ENCODE measurements around the gene E2F4.

E2F4 gene

DNA sequence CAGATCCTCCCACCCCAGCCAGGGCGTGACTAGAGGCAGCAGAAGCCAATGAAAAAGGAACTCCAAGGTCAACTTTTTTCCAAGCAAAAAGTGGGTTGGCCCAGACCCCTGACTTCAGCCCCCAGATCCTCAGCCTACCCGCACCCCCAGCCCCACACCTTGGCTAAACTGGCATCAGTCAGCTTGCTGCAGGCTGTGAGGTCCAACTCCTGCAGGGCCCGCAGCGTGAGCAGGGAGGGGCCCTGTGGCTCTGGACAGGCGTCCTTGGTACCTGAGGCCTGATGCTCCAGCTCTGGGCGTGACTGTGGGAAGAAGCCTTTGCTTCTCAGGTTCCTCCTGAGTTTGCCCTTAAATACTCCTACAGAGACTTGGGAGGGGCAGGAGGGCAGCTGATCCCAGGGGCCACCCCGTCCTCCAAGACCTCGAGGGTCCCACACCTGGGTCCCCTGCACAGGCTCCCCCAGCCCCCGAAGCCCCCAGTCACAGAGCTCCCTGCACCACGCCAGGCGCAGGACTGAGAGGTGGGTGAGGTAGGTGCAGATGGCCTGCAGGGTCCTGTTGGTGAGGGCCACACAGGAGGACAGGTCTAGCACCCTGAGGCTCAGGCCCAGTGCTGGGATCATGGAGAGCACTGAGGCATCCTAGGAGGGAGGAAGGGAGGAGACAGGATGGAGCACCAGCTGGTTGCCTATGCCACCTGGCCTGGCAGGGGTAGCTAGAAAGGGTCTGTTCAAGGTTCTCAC lies 16.4 kb downstream of the E2F4 start:
- no peak for DNase-seq (ENCODE audit: low read depth)

- no peak for DNase-seq (ENCODE audit: low read depth)
Observed at GRCh38 chr16:67209565-67209964, 17.6 kb downstream of the E2F4 start.

- no peak for DNase-seq (ENCODE audit: low read depth)
Observed at GRCh38 chr16:67210069-67210937, 18.3 kb downstream of the E2F4 start.

- no peak for DNase-seq (ENCODE audit: low read depth)
Observed at GRCh38 chr16:67211674-67212073, 19.7 kb downstream of the E2F4 start.

DNA sequence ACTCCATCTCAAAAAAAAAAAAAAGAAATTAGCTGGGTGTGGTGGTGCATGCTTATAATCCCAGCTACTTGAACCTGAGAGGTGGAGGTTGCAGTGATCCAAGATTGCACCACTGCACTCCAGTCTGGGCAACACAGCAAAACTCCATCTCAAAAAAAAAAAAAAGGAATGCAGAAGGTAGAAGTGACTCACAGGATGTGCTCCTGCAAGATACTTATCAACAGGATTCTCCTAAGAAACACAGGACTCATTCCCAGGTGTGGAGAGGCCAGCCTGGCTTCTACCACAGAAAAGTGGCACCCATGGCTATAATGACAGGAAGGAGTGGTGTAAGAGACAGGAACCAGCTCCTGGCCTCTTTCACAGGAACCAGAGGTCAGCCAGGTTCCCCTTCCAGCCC lies 20.8 kb downstream of the E2F4 start:
- no peak for DNase-seq (ENCODE audit: low read depth)

GRCh38 chr16:67213197-67214019 lies 21.5 kb downstream of the E2F4 start:
- no peak for DNase-seq (ENCODE audit: low read depth)

GRCh38 chr16:67215706-67216105 lies 23.8 kb downstream of the E2F4 start:
- DNase-seq (ENCODE audit: low read depth), result no peak

- DNase-seq (ENCODE audit: low read depth), result no peak
Observed at GRCh38 chr16:67216612-67217490, 24.9 kb downstream of the E2F4 start.

GRCh38 chr16:67223992-67224391 lies 32.0 kb downstream of the E2F4 start:
- DNase-seq (ENCODE audit: low read depth), result no peak

DNA sequence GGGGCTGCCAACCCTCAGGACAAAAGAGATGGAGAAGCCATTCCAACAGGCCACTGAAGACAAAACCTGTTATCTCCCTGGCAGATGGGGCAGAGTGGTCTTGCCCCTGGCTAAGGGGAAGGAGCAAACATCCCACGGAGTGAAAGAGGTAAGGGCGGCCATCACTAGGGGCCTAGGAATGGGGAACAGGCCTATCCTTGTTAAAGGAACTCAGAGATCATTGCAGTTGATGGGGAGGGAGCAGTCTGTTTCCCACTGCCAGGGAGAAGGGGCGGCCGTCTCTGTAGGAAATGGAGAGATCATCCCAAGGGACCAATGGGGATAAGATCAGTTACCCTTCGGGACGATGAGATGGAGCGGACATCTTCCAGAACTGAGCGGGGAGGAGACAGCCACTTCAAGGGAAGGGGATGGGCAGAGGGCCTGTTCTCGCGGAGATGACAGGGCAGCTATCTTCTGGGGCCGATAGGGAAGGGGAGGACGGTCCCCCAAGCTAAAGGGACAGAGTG lies 34.4 kb downstream of the E2F4 start:
- DNase-seq (ENCODE audit: low read depth), result no peak

GRCh38 chr16:67226804-67227566 lies 35.0 kb downstream of the E2F4 start, which contains the start of gene TMEM208:
TSS of gene TMEM208 (plus strand) at chr16:67227130. CDS start at chr16:67227219, 89 bp downstream.
- peak; percentile 95 for DNase-seq (ENCODE audit: low read depth)

DNA sequence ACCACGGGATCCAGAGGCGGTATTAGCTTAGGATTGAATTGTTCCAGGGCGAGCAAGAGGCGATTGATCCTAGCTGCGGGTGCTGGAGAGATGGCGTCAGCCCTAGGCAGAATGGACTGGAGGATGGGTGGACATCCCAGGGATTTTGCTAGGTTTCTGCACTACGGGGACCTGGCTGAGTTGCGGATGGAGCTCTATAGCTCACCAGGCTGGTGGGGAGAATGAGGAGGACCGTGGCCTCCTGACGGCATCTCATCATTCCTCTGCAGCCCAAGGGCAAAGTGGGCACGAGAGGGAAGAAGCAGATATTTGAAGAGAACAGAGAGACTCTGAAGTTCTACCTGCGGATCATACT lies 35.6 kb downstream of the E2F4 start:
- DNase-seq (ENCODE audit: low read depth), result no peak

- no peak for DNase-seq (ENCODE audit: low read depth)
Observed at GRCh38 chr16:67228034-67228785, 36.3 kb downstream of the E2F4 start.

GRCh38 chr16:67228905-67229304 lies 37.0 kb downstream of the E2F4 start:
- no peak for DNase-seq (ENCODE audit: low read depth)

DNA sequence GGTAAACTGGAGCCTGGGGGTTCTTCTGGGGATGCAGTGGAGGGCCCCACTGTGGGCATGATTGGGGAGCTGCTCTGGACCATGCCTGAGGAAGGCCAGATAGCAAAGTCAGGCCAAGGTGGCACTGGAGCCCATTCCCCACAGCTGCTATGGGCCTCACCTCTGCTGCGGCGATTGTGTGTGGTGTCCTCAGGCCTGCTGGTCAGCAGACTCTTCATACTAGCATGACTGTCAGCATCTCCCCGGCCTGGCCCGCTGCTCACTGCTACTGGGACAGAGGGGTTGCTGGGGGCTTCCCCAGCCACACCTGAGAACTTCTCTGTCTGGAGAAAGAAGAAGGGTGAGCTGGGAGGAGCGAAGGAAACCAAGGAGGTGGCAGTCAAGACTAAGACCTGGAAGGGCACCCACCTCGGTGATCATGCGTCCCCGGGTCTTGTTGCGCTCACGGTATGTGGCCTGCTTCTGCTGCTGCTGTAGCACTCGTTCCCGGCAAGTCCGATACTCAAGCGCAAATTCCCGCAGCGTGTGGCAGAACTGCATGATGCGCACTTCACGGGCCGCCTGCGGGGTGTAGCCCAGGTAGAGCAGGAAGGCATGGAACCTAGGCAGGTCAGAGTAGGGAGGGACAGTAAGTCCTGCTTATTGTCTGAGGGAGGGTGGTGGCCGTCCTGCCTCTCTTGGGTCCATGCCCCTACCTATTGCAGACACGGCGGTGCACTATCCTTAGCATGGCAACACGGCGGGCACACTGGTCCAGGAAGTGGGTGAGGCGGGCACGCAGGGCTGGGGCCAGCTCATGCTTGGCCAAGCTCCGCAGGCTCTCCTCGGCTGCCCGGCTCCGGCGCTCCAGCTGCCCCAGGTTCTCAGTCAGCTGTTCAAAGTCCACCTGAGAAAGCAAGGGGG lies 38.2 kb downstream of the E2F4 start:
- DNase-seq (ENCODE audit: low read depth), result no peak

DNA sequence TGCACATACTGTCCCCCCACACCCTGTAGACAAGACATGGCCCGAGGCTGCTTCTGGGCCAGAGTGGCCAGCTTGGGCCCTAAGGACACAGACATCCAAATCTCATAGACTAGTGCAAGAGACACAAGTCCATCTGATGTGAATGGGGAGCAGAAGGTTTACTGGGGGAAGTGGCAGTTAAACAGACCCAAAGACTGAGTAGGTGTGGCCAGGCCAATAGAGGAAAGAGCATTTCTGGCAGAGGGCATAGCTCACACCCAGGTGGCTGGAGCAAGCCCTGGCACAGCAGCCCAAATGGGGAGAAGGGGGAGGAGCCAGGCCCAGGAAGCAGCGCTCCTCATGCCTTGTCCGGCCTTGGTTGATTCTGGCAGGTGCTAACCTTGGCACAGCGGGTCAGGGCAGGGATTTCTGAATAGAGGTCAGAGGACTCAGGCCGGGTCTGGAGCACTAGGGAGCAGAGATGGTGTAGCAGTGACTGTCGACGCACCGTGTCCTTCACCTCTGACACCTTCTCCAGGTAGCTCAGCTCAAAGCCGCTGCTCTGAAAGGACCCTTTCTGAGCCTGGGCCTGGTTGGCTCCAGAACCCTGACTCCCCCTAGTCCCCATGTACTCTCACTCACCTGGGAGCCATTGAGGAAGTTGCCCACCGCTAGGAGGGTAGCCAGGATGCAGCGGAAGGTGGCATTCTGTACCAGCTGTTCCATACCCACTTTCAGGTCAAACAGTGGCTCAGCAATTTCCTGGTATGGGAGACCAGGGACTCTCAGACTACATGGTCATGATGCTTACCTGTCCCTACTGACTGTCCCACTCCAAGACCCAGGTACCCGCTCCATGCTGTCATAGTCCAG lies 39.1 kb downstream of the E2F4 start:
- no peak for DNase-seq (ENCODE audit: low read depth)

DNA sequence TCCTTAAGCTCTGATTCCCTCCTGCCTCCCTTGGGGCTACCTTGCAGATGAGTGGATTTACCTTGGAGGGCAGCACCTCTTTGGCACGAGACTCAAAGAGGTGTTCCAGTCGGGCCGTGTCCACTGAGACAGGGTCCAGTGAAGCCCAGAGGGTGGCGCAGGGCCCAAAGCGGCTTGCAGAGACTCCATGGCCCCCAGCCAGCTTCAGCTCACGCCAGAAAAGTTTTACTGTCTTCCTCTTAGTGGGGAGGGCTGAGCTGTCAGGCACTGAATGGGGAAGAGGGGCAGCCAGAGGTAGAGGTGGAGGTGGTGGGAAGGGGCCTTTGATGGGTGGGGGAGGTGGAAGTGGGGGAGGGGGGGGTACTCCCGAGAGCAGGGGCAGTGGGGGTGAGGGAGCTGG lies 41.6 kb downstream of the E2F4 start:
- no peak for DNase-seq (ENCODE audit: low read depth)

DNA sequence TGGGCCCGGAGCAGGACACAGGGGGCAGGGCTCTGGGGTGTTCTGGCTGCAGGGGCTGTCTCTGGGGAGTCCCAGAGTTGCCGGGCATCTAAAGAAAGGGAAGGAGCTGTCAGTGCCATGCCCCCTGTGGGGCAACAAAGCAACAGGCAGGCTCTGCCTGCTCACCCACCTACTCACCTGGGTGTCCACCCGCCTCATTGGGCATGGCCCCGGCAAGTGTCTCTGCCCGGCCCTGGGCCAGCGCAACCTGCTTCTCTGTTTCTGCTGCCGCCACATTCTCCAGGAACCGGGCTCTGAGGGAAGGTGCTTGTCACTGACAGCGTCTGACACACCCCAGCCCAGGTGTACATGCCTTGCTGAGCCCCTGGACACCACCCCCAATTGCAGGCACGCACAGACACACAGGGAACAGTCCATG lies 42.2 kb downstream of the E2F4 start:
- no peak for DNase-seq (ENCODE audit: low read depth)

Measured in stimulated activated CD4-positive, alpha-beta T cell treated with anti-CD3 and anti-CD28 coated beads, Interleukin-2, amount 100 ng/mL, for 4 hours (primary cell).